BLaER1 (cell line): ENCODE data around the gene ATP1A2.
"Not testable (repeated sequence)": the region's sequence is repeated elsewhere in the genome, so short reads cannot be mapped to it uniquely, and the experiment has no call there.

Source experiments
- H3K27ac ChIP-seq: shearing (Covaris generic); formaldehyde crosslinking; 2 replicates; pipeline ENCODE4 v1.8.1; 2022
- H3K27me3 ChIP-seq: shearing (Covaris generic); formaldehyde crosslinking; 2 replicates; pipeline ENCODE4 v1.8.1; 2022
- H3K36me3 ChIP-seq: shearing (Covaris generic); formaldehyde crosslinking; 2 replicates; pipeline ENCODE4 v1.8.1; 2022
- H3K4me1 ChIP-seq: shearing (Covaris generic); formaldehyde crosslinking; 2 replicates; pipeline ENCODE4 v1.8.1; 2022
- H3K4me2 ChIP-seq: shearing (Covaris generic); formaldehyde crosslinking; 2 replicates; pipeline ENCODE4 v1.8.1; 2022
- H3K4me3 ChIP-seq: shearing (Covaris generic); formaldehyde crosslinking; 2 replicates; pipeline ENCODE4 v1.8.1; 2022
- H3K9ac ChIP-seq: shearing (Covaris generic); formaldehyde crosslinking; 2 replicates; pipeline ENCODE4 v1.8.1; 2022
- H3K9me3 ChIP-seq: shearing (Covaris generic); formaldehyde crosslinking; 2 replicates; pipeline ENCODE4 v1.8.1; 2022
- H4K20me1 ChIP-seq: shearing (Covaris generic); formaldehyde crosslinking; 2 replicates; pipeline ENCODE4 v1.8.1; 2022
- Cebpa-rat ChIP-seq: shearing (Covaris generic); IDR thresholded peaks from 2 replicates; pipeline ENCODE4 v1.8.1; 2022

The ATP1A2 gene

DNA sequence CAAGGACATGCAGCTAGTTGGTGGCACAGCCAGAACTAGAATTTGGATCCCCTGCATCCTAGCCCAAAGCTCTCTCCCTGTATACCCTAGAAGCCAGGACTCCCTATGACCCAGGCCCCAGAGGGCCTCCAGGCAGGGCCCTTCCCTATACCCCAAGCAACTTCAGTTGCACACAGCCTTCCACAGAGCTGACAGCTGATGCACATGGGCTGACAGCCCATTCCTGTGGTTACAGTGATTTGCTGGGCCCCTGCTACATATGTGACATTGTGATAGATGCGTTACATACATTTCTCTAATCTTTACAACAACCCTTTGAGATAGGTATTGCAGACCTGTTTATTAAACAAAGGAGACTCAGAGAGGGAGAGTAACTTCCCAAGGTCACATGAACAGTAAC is 5.8 kb downstream of the ATP1A2 start:
- Histone ChIP-seq H3K4me1 (0 out of 2 replicates have a peak, but pooled peaks cover 6% of the 10 kb centered on the region), H3K9me3 (no peaks in the 10 kb centered on the region), H3K9ac (no peak overlapping the region), H3K4me2 (no peak overlapping the region), H3K27ac (no peak overlapping the region), H3K27me3 (no peaks in the 10 kb centered on the region), H4K20me1 (no peaks in the 10 kb centered on the region), H3K4me3 (no peak overlapping the region), H3K36me3 (no peaks in the 10 kb centered on the region)
- TF ChIP-seq Cebpa-rat = no peak

DNA sequence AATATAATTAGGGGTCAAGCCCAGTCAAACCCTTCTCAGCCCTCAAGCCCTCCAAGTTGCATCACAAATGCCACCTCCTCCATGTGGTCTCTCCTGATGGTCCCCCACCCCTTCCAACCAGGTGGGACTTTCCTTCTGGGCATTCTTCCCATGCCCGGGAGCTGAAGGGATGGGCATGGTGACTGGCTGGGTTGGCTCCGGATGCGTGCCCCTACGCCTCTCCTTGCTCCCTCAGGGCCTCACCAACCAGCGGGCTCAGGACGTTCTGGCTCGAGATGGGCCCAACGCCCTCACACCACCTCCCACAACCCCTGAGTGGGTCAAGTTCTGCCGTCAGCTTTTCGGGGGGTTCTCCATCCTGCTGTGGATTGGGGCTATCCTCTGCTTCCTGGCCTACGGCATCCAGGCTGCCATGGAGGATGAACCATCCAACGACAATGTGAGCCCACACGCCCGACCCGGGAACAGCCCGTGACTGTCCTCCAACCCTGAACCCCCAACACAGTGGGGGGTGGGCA is 7.5 kb downstream of the ATP1A2 start:
- Histone ChIP-seq H3K4me3 (no peak overlapping the region), H3K4me1 (0 out of 2 replicates have a peak, but pooled peaks cover 6% of the 10 kb centered on the region), H3K36me3 (no peaks in the 10 kb centered on the region), H4K20me1 (no peaks in the 10 kb centered on the region), H3K9ac (no peak overlapping the region), H3K9me3 (no peaks in the 10 kb centered on the region), H3K4me2 (no peak overlapping the region), H3K27me3 (no peaks in the 10 kb centered on the region), H3K27ac (no peak overlapping the region)
- no peak for TF ChIP-seq Cebpa-rat

DNA sequence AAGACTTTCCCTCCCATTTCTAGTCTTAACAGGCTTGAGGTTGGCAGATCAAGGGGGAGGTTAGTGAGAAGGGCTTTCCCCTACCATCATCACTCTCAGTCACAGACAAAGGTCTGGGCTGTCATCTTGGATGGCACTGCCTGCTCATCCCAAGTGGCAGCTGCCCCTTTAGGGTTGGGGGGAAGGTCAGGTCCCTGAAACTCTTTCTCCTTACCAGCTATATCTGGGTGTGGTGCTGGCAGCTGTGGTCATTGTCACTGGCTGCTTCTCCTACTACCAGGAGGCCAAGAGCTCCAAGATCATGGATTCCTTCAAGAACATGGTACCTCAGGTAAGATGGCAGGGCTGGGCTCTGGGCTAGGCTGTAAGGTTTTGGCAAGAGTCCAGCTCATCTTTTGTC is 8.2 kb downstream of the ATP1A2 start:
- Histone ChIP-seq H3K9ac (no peak overlapping the region), H3K4me3 (no peak overlapping the region), H3K4me2 (no peak overlapping the region), H4K20me1 (no peaks in the 10 kb centered on the region), H3K27me3 (no peaks in the 10 kb centered on the region), H3K27ac (no peak overlapping the region), H3K4me1 (0 out of 2 replicates have a peak, but pooled peaks cover 6% of the 10 kb centered on the region), H3K9me3 (no peaks in the 10 kb centered on the region), H3K36me3 (no peaks in the 10 kb centered on the region)
- TF ChIP-seq Cebpa-rat = no peak

DNA sequence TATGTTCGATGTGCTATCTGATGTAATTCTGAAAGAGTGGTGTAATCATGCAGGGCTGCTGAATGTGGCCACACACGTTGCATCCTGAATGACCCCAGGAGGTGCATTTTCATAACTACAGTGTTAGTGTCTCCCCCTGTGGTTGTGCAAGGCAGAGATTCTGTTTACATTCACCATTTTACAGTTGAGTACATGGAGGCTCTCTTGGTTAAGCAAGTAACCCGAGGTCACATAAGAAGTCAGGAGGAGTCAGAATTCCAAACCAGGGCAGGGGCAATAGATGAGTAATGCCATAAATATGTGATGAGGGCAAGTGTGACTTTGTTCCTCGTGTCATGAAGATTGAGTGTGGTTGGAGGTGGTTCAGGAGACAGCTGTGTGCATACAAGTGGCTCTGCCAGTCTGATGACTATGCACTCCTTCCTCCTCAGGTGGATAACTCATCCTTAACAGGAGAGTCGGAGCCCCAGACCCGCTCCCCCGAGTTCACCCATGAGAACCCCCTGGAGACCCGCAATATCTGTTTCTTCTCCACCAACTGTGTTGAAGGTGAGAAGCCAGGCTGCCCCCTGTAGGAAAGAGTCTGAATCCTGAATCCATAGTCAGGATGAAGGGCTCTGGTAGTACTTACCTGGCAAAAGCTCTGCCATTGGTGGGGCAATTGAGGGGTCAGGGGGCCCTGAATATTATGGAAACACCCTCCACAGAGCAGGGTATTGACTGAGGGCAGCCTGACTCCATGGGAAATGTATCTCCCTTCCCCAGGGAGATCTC is 9.3 kb downstream of the ATP1A2 start:
- Histone ChIP-seq H3K9me3 (no peaks in the 10 kb centered on the region), H3K27ac (no peak overlapping the region), H4K20me1 (no peaks in the 10 kb centered on the region), H3K4me2 (no peak overlapping the region), H3K4me1 (no peaks in the 10 kb centered on the region), H3K27me3 (no peaks in the 10 kb centered on the region), H3K36me3 (no peaks in the 10 kb centered on the region), H3K4me3 (no peak overlapping the region), H3K9ac (no peak overlapping the region)
- no peak for TF ChIP-seq Cebpa-rat

DNA sequence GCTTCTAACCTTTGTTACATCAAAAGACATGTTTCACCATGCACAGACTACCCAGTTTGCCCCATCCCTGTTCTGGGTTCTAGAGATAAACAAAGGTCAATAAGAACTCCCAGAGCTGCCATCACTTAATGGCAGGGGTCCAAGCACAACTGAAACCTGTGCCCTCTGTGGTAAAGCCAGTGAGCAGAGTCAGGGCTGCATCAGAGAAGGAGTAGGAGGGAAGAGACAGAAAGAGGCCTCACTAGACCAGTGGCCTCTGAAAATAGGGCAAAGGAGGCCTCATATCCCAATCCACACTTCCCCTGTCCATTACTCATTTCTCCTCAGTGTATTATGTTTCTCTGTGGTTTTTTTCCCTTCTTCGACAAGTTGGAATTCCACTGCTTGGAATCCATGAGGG is 10.2 kb downstream of the ATP1A2 start:
- H3K4me1 ChIP-seq = no peaks in the 10 kb centered on the region
- no peak overlapping the region for H3K27ac ChIP-seq
- H3K9ac ChIP-seq = no peak overlapping the region
- H3K36me3 ChIP-seq = no peaks in the 10 kb centered on the region
- no peak overlapping the region for H3K4me3 ChIP-seq
- TF ChIP-seq Cebpa-rat = no peak
- H4K20me1 ChIP-seq = no peaks in the 10 kb centered on the region
- H3K9me3 ChIP-seq = no peaks in the 10 kb centered on the region
- no peaks in the 10 kb centered on the region for H3K27me3 ChIP-seq
- no peak overlapping the region for H3K4me2 ChIP-seq

DNA sequence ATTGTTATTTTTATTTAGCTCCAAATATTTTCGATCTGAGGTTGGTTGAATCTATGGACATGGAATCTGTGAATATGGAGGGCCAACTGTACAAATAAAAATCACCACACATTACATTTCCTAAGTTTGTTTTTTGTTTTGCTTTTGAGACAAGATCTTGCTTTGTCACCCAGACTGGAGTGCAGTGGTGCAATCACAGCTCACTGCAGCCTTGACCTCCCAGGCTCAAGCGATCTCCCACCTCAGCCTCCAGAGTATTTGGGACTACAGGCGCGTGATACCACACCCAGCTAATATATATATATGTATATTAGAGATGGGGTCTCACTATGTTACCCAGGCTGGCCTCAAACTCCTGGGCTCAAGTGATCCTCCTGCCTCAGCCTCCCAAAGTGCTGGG is 10.8 kb downstream of the ATP1A2 start:
- H3K4me1 ChIP-seq, H3K36me3 ChIP-seq, H3K4me3 ChIP-seq, H3K9ac ChIP-seq, H4K20me1 ChIP-seq, H3K4me2 ChIP-seq, H3K27ac ChIP-seq, H3K27me3 ChIP-seq, H3K9me3 ChIP-seq: not testable (repeated sequence)

DNA sequence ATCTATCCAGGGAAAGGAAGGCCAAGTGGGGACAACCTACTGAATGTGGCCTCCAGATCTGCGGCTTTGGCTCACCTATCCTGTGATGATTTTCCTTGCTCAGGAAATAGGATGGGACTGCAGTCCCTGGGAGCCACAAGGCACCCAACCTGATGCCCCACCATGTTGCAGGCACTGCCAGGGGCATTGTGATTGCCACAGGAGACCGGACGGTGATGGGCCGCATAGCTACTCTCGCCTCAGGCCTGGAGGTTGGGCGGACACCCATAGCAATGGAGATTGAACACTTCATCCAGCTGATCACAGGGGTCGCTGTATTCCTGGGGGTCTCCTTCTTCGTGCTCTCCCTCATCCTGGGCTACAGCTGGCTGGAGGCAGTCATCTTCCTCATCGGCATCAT is 11.8 kb downstream of the ATP1A2 start:
- Histone ChIP-seq H3K4me1 (no peaks in the 10 kb centered on the region), H3K9me3 (no peaks in the 10 kb centered on the region), H3K27me3 (no peaks in the 10 kb centered on the region), H4K20me1 (no peaks in the 10 kb centered on the region), H3K27ac (no peak overlapping the region), H3K9ac (no peak overlapping the region), H3K4me3 (no peak overlapping the region), H3K4me2 (no peak overlapping the region), H3K36me3 (no peaks in the 10 kb centered on the region)
- TF ChIP-seq Cebpa-rat = no peak

DNA sequence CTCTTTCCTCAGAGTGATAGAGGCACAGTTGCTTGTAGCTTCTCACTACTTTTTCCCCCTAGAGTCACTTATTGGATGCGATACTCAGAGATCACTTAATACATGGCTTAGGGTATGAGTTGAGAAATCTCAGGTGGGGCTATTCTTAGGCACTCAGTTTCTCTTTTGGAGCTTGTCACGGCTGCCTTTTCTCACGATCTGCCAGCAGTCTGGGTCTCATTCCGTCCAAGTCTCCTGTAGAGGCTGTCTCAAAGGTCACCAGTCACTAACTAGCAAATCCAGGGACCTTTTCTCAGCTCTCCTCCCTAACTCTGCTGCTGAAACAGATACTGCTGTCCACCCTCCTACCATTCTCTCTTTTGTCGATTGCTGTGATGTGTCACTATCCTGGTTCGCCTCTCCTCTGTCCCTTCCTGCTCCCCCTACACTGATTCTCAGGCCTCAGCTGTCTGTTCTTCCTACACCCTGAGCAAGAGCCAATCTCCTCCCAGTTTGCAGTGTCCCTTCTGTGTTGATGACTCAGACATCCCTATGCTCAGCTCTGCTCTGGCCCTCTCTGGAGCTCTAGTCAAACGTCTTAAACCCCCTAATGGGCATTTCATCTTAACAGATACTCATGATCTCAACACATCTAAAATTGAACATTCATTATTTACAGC is 12.4 kb downstream of the ATP1A2 start:
- Histone ChIP-seq H3K4me1 (no peaks in the 10 kb centered on the region), H3K4me3 (no peak overlapping the region)

DNA sequence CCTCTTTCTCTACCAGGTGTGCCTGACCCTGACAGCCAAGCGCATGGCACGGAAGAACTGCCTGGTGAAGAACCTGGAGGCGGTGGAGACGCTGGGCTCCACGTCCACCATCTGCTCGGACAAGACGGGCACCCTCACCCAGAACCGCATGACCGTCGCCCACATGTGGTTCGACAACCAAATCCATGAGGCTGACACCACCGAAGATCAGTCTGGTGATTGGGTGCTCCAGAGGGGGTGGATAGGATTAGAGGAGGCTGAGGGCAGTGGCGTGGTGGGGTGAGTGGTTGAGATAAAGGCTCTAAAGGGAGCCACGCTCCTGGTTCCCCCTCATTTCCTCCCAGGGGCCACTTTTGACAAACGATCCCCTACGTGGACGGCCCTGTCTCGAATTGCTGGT is 13.1 kb downstream of the ATP1A2 start:
- H3K4me1 ChIP-seq = no peaks in the 10 kb centered on the region
- TF ChIP-seq Cebpa-rat = no peak
- no peaks in the 10 kb centered on the region for H3K27me3 ChIP-seq
- H3K4me3 ChIP-seq = no peak overlapping the region
- no peak overlapping the region for H3K4me2 ChIP-seq
- H4K20me1 ChIP-seq = no peaks in the 10 kb centered on the region
- H3K27ac ChIP-seq = no peak overlapping the region
- no peaks in the 10 kb centered on the region for H3K9me3 ChIP-seq
- H3K36me3 ChIP-seq = no peaks in the 10 kb centered on the region
- no peak overlapping the region for H3K9ac ChIP-seq

More for the DNA sequence above, 12.4 kb downstream of the ATP1A2 start:
- Histone ChIP-seq H4K20me1 (no peaks in the 10 kb centered on the region), H3K27ac (no peak overlapping the region), H3K27me3 (no peaks in the 10 kb centered on the region), H3K9ac (no peak overlapping the region), H3K9me3 (no peaks in the 10 kb centered on the region), H3K36me3 (no peaks in the 10 kb centered on the region), H3K4me2 (no peak overlapping the region)
- no peak for TF ChIP-seq Cebpa-rat

DNA sequence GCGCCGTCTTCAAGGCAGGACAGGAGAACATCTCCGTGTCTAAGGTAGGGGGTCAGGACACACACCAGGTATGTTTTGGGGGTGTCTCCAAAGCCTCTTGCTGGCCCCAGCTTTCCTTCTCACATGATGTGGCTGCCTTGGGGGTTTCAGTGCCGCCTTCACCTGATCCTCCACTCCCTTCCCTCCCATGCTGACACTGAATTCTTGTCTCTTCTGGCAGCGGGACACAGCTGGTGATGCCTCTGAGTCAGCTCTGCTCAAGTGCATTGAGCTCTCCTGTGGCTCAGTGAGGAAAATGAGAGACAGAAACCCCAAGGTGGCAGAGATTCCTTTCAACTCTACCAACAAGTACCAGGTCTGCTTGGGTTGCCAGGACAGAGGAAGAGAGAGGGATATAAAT is 13.5 kb downstream of the ATP1A2 start:
- Histone ChIP-seq H3K4me1 (no peaks in the 10 kb centered on the region), H3K9me3 (no peaks in the 10 kb centered on the region), H3K4me3 (no peak overlapping the region), H3K9ac (no peak overlapping the region), H3K27ac (no peak overlapping the region), H3K36me3 (no peaks in the 10 kb centered on the region), H3K27me3 (no peaks in the 10 kb centered on the region), H3K4me2 (no peak overlapping the region), H4K20me1 (no peaks in the 10 kb centered on the region)
- TF ChIP-seq Cebpa-rat = no peak
